ENCODE results near the gene POU2F3. TPM values are rescaled to one million over a fixed set of nuclear protein-coding genes. Genes with fewer than 3 reads are reported as not detected.

Gene POU2F3
- total RNA-seq, 8 experiments from 2014 or later, result 0.38 to 40.1 (median 3.4) TPM; not detected in 2

DNA sequence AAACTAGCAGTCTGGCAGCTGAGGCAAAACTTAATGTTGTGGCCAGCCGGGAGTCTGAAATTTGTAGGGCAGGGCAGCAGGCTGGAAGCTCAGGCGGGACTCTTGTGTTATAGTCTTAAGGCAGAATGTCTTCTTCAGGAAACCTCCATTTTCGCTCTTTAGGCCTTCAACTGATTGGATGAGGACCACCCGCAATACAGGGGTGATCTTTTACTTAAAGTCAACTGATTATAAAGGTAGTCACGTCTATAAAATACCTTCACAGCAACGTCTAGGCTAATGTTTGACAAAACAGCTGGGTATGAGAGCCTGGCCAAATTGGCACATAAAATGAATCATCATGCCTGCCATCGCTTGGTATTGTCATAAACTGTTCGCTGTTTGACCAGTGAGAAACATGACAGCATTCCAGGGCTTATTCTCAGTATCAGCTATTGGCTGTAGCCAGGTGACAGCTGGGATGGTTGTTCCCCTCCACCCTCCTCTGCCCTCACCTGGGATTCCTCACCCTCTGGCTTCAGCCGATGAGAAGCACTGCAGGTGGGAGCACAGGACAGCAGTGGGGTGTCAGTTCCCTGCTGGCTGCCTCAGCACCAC lies 6.6 kb upstream of the POU2F3 start:
- in situ Hi-C loops (cut with MboI; ENCODE audit: low pct_unique_long_range_greater_than_20kb in 2 of 9, low sequenced_read_pairs in 9 of 9, unreplicated experiment in 9 of 9), result loop anchor here in 1 of 9 experiments (10.0 kb wide), 1 partner anchor 71 kb away; no protein-coding TSS in a partner anchor
- H3K4me3 ChIP-seq, result no peak overlapping the region
- 69 to 100% (median 82%) methylated on average over 1 to 7 of the region's 9 CpGs; no CpG with 5 or more reads in 2 of the 10 experiments for WGBS, 10 experiments
- H3K4me1 ChIP-seq (replicated peaks in 1 of 2), result no peaks in the 10 kb centered on the region
- no peak overlapping the region for H3K27ac ChIP-seq
- no peak for ATAC-seq (replicated peaks in 6 of 8)

DNA sequence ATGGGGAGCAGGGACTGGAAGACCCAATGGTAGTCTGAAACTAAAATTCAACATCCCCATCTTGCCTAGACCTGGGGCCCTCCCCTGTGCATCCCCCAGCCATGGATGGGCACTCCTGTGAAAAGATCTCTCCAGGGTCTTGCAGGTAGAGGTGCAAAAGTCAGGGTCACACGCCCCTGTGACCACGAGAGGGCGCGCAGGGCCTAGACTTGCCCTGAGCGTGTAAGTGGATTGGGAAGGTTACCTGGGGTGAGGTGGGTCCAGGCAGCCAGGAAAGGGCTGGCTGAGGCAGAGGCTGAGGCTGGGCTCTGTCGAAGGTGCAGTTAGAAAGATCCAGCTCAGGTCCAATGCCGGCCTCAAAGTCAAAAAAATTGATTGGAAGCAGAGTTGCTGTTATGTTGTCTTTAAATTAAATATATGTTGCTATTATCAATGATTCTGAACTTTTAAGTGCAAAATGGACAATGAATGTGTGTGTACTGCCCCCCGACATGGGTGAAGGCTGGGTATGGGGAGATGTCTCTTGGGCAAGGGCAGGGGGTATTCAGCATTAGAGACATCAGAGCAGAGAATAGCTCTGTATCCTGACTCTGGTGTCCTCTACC lies 4.8 kb upstream of the POU2F3 start:
- peak in 6 of 8 experiments; percentile 2 to 72 (median 60) for ATAC-seq (replicated peaks in 6 of 8)
- H3K27ac ChIP-seq, result no peak overlapping the region

DNA sequence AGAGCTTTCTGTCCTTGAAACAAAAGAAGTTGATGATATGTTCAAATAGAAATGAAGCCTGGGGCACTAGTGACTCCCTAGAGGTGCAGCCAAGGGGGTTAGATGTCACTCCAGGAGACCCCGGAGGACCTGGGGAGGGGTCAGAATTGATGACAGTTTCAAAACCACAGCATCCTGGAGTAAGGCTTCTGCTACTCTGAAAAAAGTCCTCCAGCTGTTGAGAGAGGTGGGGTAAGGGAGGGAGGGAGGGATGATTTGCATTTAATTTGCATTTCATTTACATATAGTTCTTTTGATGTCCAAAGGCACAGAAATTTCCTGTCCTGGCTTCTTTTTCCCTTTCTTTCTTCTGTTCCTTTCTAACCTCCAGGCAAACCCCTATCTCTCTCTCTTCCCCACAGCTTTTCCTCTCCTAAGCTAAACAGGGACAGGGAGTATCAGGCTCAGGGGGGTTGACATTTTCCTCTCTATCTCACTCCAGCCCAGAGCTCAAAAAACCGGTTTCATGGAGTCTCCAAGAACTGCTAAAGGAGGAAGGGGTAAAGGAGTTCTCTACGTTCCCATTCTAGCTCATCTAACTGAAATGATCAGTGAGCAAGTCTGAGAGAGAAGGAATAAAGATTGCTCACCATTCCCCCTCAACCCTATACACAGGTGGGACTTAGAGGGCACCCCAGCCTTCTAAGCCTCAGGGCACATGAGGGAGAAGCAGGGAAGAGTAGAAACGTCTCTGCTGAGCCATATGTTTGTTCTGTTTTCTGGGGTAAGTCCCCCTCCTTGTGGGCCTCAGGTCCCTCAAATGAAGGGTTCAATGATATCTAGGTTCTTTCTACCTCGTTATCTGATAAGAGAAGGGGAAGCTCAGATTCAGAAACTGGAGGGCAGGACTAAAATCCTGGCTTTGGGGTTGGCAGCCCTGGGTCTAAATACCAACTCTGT lies 3.5 kb upstream of the POU2F3 start:
- no peaks in the 10 kb centered on the region for H3K4me1 ChIP-seq (replicated peaks in 1 of 2)
- no peak overlapping the region for H3K4me3 ChIP-seq
- ATAC-seq (replicated peaks in 6 of 8), result peak in 3 of 8 experiments; percentile 42 to 81 (median 49)
- in situ Hi-C loops (cut with MboI; ENCODE audit: low pct_unique_long_range_greater_than_20kb in 2 of 9, low sequenced_read_pairs in 9 of 9, unreplicated experiment in 9 of 9), result loop anchor here in 1 of 9 experiments (10.0 kb wide), 1 partner anchor 68 kb away; no protein-coding TSS in a partner anchor
- no peak overlapping the region for H3K27ac ChIP-seq
- WGBS, 10 experiments, result 0 to 54% (median 16%) methylated on average over 1 to 4 of the region's 5 CpGs; no CpG with 5 or more reads in 2 of the 10 experiments

More for the DNA sequence above, 4.8 kb upstream of the POU2F3 start:
- WGBS, 10 experiments, result 4 to 56% (median 13%) methylated on average over 1 to 4 of the region's 8 CpGs; no CpG with 5 or more reads in 4 of the 10 experiments
- Histone ChIP-seq H3K4me3 (no peak overlapping the region), H3K4me1 (replicated peaks in 1 of 2) (no peaks in the 10 kb centered on the region)
- in situ Hi-C loops (cut with MboI; ENCODE audit: low pct_unique_long_range_greater_than_20kb in 2 of 9, low sequenced_read_pairs in 9 of 9, unreplicated experiment in 9 of 9), result loop anchor here in 1 of 9 experiments (10.0 kb wide), 1 partner anchor 70 kb away; no protein-coding TSS in a partner anchor

DNA sequence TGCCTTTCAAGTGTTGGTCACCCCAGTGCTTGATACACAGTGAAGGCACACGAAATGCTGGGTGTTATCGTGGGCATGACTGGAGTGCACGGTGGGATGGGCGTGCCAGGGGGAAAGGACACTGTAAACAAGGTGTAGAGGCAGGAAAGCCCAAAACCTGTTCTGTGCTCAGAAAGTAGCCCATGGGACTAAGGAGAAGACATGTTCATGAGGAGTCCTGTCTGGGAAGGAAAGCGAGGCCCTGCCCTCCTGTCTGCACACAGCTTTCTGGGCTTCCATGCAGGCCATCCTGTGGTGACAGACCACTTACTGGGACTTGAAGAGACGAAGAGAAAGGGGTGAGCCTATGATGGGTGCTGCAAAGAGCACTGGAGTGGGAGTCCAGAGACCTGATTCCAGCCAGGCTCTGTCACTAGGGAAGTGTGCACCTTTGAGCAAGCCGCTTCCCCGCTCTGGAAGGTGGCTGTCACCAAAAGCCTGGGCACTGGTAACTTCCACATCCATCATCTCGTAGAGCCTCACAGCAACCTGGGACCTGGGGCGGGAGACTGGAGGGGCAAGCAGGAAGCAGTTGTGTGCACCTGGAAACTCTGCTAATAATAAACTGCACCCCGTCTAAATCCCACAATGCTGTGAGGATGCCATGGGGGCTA lies 846 bp upstream of the POU2F3 start:
- Histone ChIP-seq H3K4me1 (replicated peaks in 1 of 2) (no peaks in the 10 kb centered on the region), H3K4me3 (no peak overlapping the region), H3K27ac (no peak overlapping the region)
- ATAC-seq (replicated peaks in 6 of 8), result no peak
- WGBS, 10 experiments, result 67 to 100% (median 80%) methylated on average over 1 to 9 of the region's 11 CpGs; no CpG with 5 or more reads in 2 of the 10 experiments
- in situ Hi-C loops (cut with MboI; ENCODE audit: low pct_unique_long_range_greater_than_20kb in 2 of 9, low sequenced_read_pairs in 9 of 9, unreplicated experiment in 9 of 9), result loop anchor here in 1 of 9 experiments (10.0 kb wide), 1 partner anchor 66 kb away; no protein-coding TSS in a partner anchor

GRCh38 chr11:120240866-120241265 lies 926 bp downstream of the POU2F3 start:
- H3K4me1 ChIP-seq (replicated peaks in 1 of 2), result no peaks in the 10 kb centered on the region
- no peak overlapping the region for H3K27ac ChIP-seq
- H3K4me3 ChIP-seq, result no peak overlapping the region
- ATAC-seq (replicated peaks in 6 of 8), result peak in 1 of 8 experiments; percentile 4
- 83 to 100% (median 100%) methylated on average over 1 of the region's 2 CpGs; no CpG with 5 or more reads in 5 of the 10 experiments for WGBS, 10 experiments
- in situ Hi-C loops (cut with MboI; ENCODE audit: low pct_unique_long_range_greater_than_20kb in 2 of 9, low sequenced_read_pairs in 9 of 9, unreplicated experiment in 9 of 9), result loop anchor here in 1 of 9 experiments (10.0 kb wide), 1 partner anchor 54 kb away; no protein-coding TSS in a partner anchor

DNA sequence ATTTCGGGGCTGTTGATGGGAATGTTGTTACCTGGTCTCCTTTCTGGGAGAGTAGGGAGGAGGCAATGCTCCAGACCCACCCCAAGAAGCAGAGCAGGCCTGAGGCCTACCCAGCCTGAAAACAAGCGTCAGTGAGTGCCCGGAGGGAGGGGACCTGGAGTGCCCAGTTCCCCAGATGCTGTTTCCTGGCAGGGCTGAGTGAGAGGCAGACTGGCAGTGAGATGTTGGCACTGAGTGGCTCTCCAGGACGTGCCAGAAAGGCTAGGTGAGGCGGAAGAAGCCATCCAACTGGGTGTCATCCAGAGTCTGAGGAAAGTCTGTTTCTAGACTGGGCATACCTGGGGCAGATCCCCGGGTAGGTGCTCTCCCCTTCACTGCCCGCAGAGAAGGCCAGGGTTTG lies 1.3 kb downstream of the POU2F3 start:
- Histone ChIP-seq H3K4me1 (replicated peaks in 1 of 2) (no peaks in the 10 kb centered on the region), H3K27ac (no peak overlapping the region), H3K4me3 (no peak overlapping the region)
- 40 to 100% (median 88%) methylated on average over 1 to 5 of the region's 7 CpGs; no CpG with 5 or more reads in 4 of the 10 experiments for WGBS, 10 experiments
- in situ Hi-C loops (cut with MboI; ENCODE audit: low pct_unique_long_range_greater_than_20kb in 2 of 9, low sequenced_read_pairs in 9 of 9, unreplicated experiment in 9 of 9), result loop anchor here in 1 of 9 experiments (10.0 kb wide), 1 partner anchor 54 kb away; no protein-coding TSS in a partner anchor
- ATAC-seq (replicated peaks in 6 of 8), result no peak

- ATAC-seq (replicated peaks in 6 of 8), result no peak
- WGBS, 10 experiments, result 82 to 100% (median 92%) methylated on average over 1 to 3 of the region's 4 CpGs; no CpG with 5 or more reads in 6 of the 10 experiments
- H3K27ac ChIP-seq, result no peak overlapping the region
- H3K4me1 ChIP-seq (replicated peaks in 1 of 2), result no peaks in the 10 kb centered on the region
- in situ Hi-C loops (cut with MboI; ENCODE audit: low pct_unique_long_range_greater_than_20kb in 2 of 9, low sequenced_read_pairs in 9 of 9, unreplicated experiment in 9 of 9), result loop anchor here in 1 of 9 experiments (10.0 kb wide), 1 partner anchor 52 kb away; no protein-coding TSS in a partner anchor
- no peak overlapping the region for H3K4me3 ChIP-seq
These were observed 3.3 kb downstream of the POU2F3 start for GRCh38 chr11:120243221-120243620.

DNA sequence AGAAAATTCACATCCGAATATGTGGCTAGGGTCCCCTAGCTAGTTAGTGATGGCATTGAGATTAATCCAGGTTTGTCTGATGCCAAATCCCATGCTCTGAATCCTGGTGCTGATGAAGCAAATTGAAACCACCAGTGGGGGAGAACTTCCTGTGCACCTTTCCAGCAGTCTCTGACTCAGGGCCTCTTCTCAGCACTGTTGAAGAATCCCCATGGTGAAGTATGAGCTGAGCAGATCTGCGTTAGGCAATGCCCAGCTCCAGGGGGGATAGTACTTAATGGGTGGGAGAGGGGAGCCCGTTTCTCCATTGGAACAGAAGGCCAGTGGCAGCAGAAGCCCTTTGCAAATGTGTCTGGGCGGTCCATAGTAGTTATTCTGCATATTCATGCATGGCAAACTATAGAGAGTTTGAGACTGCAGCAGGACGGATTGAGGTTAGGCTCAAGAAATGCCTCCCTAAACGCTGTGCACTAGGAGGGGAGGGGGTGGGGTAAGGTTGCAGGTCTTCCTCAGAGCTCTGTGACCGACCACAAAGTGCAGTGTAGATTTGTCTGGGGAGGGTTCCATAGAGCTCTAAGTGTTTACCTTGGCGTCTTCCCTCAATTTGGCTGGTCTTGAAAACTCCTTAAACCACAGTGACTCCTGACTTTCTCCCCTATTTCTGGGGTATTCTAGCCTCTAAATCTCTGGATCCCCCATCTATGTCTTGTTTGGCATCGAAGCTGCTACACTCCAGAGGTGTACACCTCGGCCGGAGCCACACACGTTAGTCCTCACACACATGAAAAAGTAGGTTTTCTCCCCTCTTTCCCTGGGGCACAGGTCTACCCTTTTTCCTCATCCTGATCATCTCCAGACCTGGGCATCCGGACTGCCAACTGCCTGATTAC lies 4.8 kb downstream of the POU2F3 start:
- H3K4me1 ChIP-seq (replicated peaks in 1 of 2), result no peaks in the 10 kb centered on the region

DNA sequence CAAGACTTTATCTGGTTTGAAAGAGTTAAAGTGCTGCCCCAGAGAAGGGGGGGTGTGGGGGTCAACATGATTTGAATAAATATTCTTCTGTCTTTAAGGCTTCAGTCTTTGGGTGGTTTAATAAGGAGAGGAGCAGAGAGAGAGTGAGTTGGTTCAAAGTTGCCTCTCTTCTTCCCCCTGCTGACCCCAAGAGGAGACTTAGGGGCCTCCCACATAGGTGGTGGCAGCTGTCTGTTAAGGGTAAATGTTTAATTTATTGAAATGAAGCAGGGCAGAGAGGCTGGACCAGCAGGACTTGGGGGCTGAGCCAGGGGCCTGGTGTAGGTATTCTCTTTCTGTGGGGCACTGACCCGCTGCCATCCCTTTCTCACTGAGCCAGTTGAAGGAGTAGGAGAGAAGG lies 5.5 kb downstream of the POU2F3 start:
- peak in 1 of 8 experiments; percentile 11 for ATAC-seq (replicated peaks in 6 of 8)

More for the DNA sequence above, 4.8 kb downstream of the POU2F3 start:
- in situ Hi-C loops (cut with MboI; ENCODE audit: low pct_unique_long_range_greater_than_20kb in 2 of 9, low sequenced_read_pairs in 9 of 9, unreplicated experiment in 9 of 9), result loop anchor here in 1 of 9 experiments (10.0 kb wide), 1 partner anchor 50 kb away; no protein-coding TSS in a partner anchor
- ATAC-seq (replicated peaks in 6 of 8), result peak in 3 of 8 experiments; percentile 66 to 80 (median 71)
- Histone ChIP-seq H3K27ac (no peak overlapping the region), H3K4me3 (no peak overlapping the region)
- 15 to 78% (median 40%) methylated on average over 1 to 8 of the region's 13 CpGs; no CpG with 5 or more reads in 3 of the 10 experiments for WGBS, 10 experiments

DNA sequence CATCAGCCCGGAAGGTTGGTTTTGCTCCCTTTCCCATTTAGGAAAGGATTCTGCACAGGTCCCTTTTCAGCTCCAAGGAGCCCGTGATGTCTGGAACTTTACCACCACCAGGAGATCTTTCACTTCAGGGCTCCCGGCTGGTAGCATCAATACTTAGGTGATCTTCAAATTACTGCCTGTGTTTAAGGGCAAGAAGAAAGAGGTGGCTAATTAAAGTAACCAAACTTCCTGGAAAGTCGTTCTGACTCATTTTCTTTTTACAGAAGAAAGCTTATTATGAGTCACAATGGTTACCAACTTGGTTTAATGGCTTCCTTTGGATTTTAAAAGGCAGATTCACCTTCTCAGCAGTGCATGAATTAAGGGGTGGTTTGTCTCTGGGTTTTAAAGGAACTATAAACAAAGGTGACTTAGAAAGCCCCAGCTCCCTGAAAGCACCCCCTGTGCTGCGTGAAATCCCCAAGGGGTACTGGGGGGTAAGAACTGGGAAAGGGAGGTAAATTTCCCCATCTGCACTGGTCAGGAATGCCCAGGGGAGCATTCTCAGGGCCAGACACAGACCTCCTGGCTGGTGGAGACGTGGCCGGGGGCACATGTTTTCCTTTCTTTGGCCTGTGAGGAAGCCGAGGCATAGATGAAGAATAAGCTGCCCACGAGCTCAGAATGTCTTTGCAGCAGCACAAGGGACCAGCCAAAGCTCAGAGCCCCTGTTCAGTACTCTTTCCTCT lies 8.8 kb downstream of the POU2F3 start:
- in situ Hi-C loops (cut with MboI; ENCODE audit: low pct_unique_long_range_greater_than_20kb in 2 of 9, low sequenced_read_pairs in 9 of 9, unreplicated experiment in 9 of 9), result loop anchor here in 1 of 9 experiments (10.0 kb wide), 1 partner anchor 46 kb away; no protein-coding TSS in a partner anchor
- Histone ChIP-seq H3K4me1 (replicated peaks in 1 of 2) (no peaks in the 10 kb centered on the region), H3K4me3 (no peak overlapping the region), H3K27ac (no peak overlapping the region)
- WGBS, 10 experiments, result 20 to 89% (median 57%) methylated on average over 1 to 5 of the region's 9 CpGs; no CpG with 5 or more reads in 1 of the 10 experiments
- ATAC-seq (replicated peaks in 6 of 8), result peak in 1 of 8 experiments; percentile 19

More for the DNA sequence above, 5.5 kb downstream of the POU2F3 start:
- in situ Hi-C loops (cut with MboI; ENCODE audit: low pct_unique_long_range_greater_than_20kb in 2 of 9, low sequenced_read_pairs in 9 of 9, unreplicated experiment in 9 of 9), result loop anchor here in 1 of 9 experiments (10.0 kb wide), 1 partner anchor 49 kb away; no protein-coding TSS in a partner anchor
- Histone ChIP-seq H3K27ac (no peak overlapping the region), H3K4me3 (no peak overlapping the region), H3K4me1 (replicated peaks in 1 of 2) (no peaks in the 10 kb centered on the region)
- 33 to 60% (median 50%) methylated on average over 1 of the region's 1 CpG; no CpG with 5 or more reads in 7 of the 10 experiments for WGBS, 10 experiments

Data from motor neuron (in vitro differentiated cells).